GM18858 (cell line): Measurements from ENCODE around the gene CPT2.
"Not testable (repeated sequence)": the region's sequence is repeated elsewhere in the genome, so short reads cannot be mapped to it uniquely, and the experiment has no call there.

Experiments
- ATAC-seq: cut with Tn5 transposase; IDR thresholded peaks from one replicate; pipeline ENCODE4 v1.9.1; 2021; ENCODE audit not compliant: unreplicated experiment

The CPT2 gene

GRCh38 chr1:53182111-53182593 is 14.5 kb upstream of the CPT2 start:
- ATAC-seq = no peak

- no peak for ATAC-seq
Observed at GRCh38 chr1:53182716-53183094, 13.9 kb upstream of the CPT2 start.

- ATAC-seq = no peak
Observed at GRCh38 chr1:53183095-53183990, 13.3 kb upstream of the CPT2 start.

GRCh38 chr1:53185955-53186297 is 10.7 kb upstream of the CPT2 start:
- not testable (repeated sequence) for ATAC-seq

- no peak for ATAC-seq
Observed at GRCh38 chr1:53186533-53186932, 10.1 kb upstream of the CPT2 start.

- ATAC-seq = no peak
Observed at GRCh38 chr1:53187401-53187800, 9.2 kb upstream of the CPT2 start.

- no peak for ATAC-seq
Observed at GRCh38 chr1:53188099-53188498, 8.5 kb upstream of the CPT2 start.

GRCh38 chr1:53189061-53189460 is 7.6 kb upstream of the CPT2 start:
- no peak for ATAC-seq

GRCh38 chr1:53190210-53190611 is 6.4 kb upstream of the CPT2 start:
- ATAC-seq = no peak

- ATAC-seq = no peak
Observed at GRCh38 chr1:53195246-53196016, 1.2 kb upstream of the CPT2 start.

GRCh38 chr1:53196017-53196484 is 573 bp upstream of the CPT2 start:
- ATAC-seq = peak; percentile 16

GRCh38 chr1:53197291-53198200 is 922 bp downstream of the CPT2 start:
- no peak for ATAC-seq

GRCh38 chr1:53198241-53198651 is 1.6 kb downstream of the CPT2 start:
- no peak for ATAC-seq

GRCh38 chr1:53203466-53203865 is 6.8 kb downstream of the CPT2 start:
- no peak for ATAC-seq

GRCh38 chr1:53205496-53205895 is 8.9 kb downstream of the CPT2 start:
- not testable (repeated sequence) for ATAC-seq

- ATAC-seq = not testable (repeated sequence)
Observed at GRCh38 chr1:53206083-53206685, 9.6 kb downstream of the CPT2 start.

- no peak for ATAC-seq
Observed at GRCh38 chr1:53206735-53207379, 10.2 kb downstream of the CPT2 start.

GRCh38 chr1:53207726-53208125 is 11.1 kb downstream of the CPT2 start:
- no peak for ATAC-seq

GRCh38 chr1:53210352-53210751 is 13.7 kb downstream of the CPT2 start:
- ATAC-seq = no peak

- ATAC-seq = no peak
Observed at GRCh38 chr1:53210954-53211353, 14.3 kb downstream of the CPT2 start.
